Activated naive CD8-positive, alpha-beta T cell treated with anti-CD3 and anti-CD28 coated beads for 36 hours (primary cell): ENCODE measurements around the gene HTATSF1. TPM values are rescaled to one million over a fixed set of nuclear protein-coding genes. Genes with fewer than 3 reads are reported as not detected.

Source experiments
- DNase-seq: peaks from one replicate; pipeline ENCODE4 v3.0.0; 2021
- H3K27ac Mint-ChIP-seq: one replicate; pipeline ENCODE4 v1.8.0; 2022; ENCODE audit warnings: mild to moderate bottlenecking, moderate library complexity, mixed read lengths
- H3K27me3 Mint-ChIP-seq: one replicate; pipeline ENCODE4 v1.8.0; 2022; ENCODE audit warnings: mild to moderate bottlenecking, mixed read lengths
- H3K36me3 Mint-ChIP-seq: one replicate; pipeline ENCODE4 v1.8.0; 2021; ENCODE audit warnings: mild to moderate bottlenecking, mixed read lengths
- H3K4me1 Mint-ChIP-seq: one replicate; pipeline ENCODE4 v1.8.0; 2021; ENCODE audit warnings: mixed read lengths
- H3K4me3 Mint-ChIP-seq: one replicate; pipeline ENCODE4 v1.8.0; 2022; ENCODE audit warnings: mild to moderate bottlenecking, moderate library complexity, mixed read lengths
- H3K9me3 Mint-ChIP-seq: one replicate; pipeline ENCODE4 v1.8.0; 2022; ENCODE audit warnings: mixed read lengths
- total RNA-seq, 2 experiments: library from RNA; stranded (reverse); gene quantifications; one replicate each; pipeline ENCODE4 v1.2.3, GENCODE V29; 2021

Gene HTATSF1
- total RNA-seq, 2 experiments from 2014 or later: 38.8 to 40.4 TPM

- DNase-seq: no peak
- H3K36me3 Mint-ChIP-seq: no peaks in the 10 kb centered on the region
- peaks cover 4% of the 10 kb centered on the region for H3K27me3 Mint-ChIP-seq
- no peak overlapping the region for H3K4me3 Mint-ChIP-seq
- H3K4me1 Mint-ChIP-seq: no peaks in the 10 kb centered on the region
- H3K9me3 Mint-ChIP-seq: no peaks in the 10 kb centered on the region
- no peak overlapping the region for H3K27ac Mint-ChIP-seq
These were observed 17.0 kb upstream of the HTATSF1 start for GRCh38 chrX:136480383-136480782.

GRCh38 chrX:136487647-136488046 lies 9.7 kb upstream of the HTATSF1 start, which contains the start of gene BRS3:
Gene BRS3 (plus strand): TSS chrX:136487947. CDS start chrX:136488115, 168 bp downstream.
- Mint-ChIP-seq H3K27ac (no peak within 1 kb of the TSS), H3K36me3 (no peaks in the 10 kb centered on the region), H3K4me3 (no peak within 1 kb of the TSS), H3K9me3 (no peaks in the 10 kb centered on the region), H3K27me3 (peaks cover 33% of the 10 kb centered on the region), H3K4me1 (no peaks in the 10 kb centered on the region)
- DNase-seq: no peak

GRCh38 chrX:136488706-136489105 lies 8.7 kb upstream of the HTATSF1 start:
- no peaks in the 10 kb centered on the region for H3K36me3 Mint-ChIP-seq
- H3K4me1 Mint-ChIP-seq: no peaks in the 10 kb centered on the region
- no peaks in the 10 kb centered on the region for H3K9me3 Mint-ChIP-seq
- H3K4me3 Mint-ChIP-seq: no peak overlapping the region
- no peak for DNase-seq
- peaks cover 30% of the 10 kb centered on the region for H3K27me3 Mint-ChIP-seq
- no peak overlapping the region for H3K27ac Mint-ChIP-seq

- Mint-ChIP-seq H3K36me3 (no peaks in the 10 kb centered on the region), H3K4me3 (no peak overlapping the region), H3K27me3 (peaks cover 25% of the 10 kb centered on the region), H3K4me1 (no peaks in the 10 kb centered on the region), H3K9me3 (no peaks in the 10 kb centered on the region), H3K27ac (no peak overlapping the region)
- no peak for DNase-seq
These were observed 5.6 kb upstream of the HTATSF1 start for GRCh38 chrX:136491832-136492231.

DNA sequence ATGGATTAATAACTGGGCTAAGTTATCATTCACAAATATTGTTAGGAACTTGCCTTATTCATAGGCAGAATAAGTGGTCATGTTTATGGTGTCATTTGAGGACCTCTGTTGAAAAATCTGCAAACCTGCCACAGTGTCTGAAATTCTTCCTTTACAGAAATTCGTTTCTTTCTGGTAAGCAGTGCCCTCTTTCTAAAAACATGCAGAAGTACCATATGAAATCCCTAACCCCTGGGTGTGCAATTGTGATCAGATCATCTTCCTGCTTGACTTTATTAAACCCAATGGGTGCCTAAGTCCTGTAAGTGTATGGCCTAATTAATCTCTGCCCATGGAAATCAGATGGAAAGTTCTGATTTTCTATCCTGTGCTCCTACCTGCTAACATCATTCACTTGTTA lies 4.4 kb upstream of the HTATSF1 start:
- Mint-ChIP-seq H3K9me3 (no peaks in the 10 kb centered on the region), H3K27ac (no peak overlapping the region), H3K4me3 (no peak overlapping the region)

GRCh38 chrX:136495043-136495442 lies 2.3 kb upstream of the HTATSF1 start:
- no peak overlapping the region for H3K4me3 Mint-ChIP-seq
- H3K27ac Mint-ChIP-seq: no peak overlapping the region
- no peaks in the 10 kb centered on the region for H3K36me3 Mint-ChIP-seq
- peaks cover 13% of the 10 kb centered on the region for H3K27me3 Mint-ChIP-seq
- no peak for DNase-seq
- H3K4me1 Mint-ChIP-seq: peaks cover 6% of the 10 kb centered on the region
- H3K9me3 Mint-ChIP-seq: no peaks in the 10 kb centered on the region

More for the DNA sequence above, 4.4 kb upstream of the HTATSF1 start:
- Mint-ChIP-seq H3K27me3 (peaks cover 25% of the 10 kb centered on the region), H3K36me3 (no peaks in the 10 kb centered on the region), H3K4me1 (no peaks in the 10 kb centered on the region)
- no peak for DNase-seq

DNA sequence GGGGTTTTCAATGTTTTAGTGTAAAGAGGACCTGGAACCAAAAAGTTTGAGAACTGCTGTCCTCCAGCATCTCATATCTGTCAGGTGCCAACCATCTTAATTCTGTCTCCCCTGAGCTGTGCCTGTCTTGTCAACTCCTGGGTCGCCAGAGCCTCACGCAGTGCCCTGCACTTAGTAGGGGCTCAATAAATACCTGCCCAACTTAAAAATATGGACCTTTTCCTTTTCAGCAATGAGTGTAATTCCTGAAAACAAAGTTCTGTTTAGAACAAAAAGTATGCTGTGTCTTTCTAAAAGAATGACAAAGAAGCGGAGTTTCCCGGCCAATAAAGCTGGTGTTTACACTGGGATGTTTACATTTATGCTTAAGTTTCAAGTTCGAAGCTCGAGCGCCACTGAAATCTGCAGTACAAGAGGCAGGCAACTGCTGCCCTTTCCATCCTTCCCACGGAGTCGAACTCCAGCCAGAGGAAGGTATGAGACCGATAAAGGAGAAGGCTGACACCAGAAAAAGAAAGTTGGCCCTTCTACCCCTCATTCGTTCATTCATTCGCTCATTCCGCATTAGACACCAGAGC lies 1.1 kb upstream of the HTATSF1 start:
- H3K9me3 Mint-ChIP-seq: no peaks in the 10 kb centered on the region
- no peaks in the 10 kb centered on the region for H3K36me3 Mint-ChIP-seq
- peak overlapping the region; percentile 83 for H3K4me3 Mint-ChIP-seq
- H3K27me3 Mint-ChIP-seq: peaks cover 5% of the 10 kb centered on the region
- no peak for DNase-seq
- peaks cover 6% of the 10 kb centered on the region for H3K4me1 Mint-ChIP-seq
- peak overlapping the region; percentile 93 for H3K27ac Mint-ChIP-seq

GRCh38 chrX:136496764-136497555 lies 432 bp upstream of the HTATSF1 start:
- Mint-ChIP-seq H3K4me3 (peak overlapping the region; percentile 91), H3K27me3 (peaks cover 5% of the 10 kb centered on the region), H3K9me3 (no peaks in the 10 kb centered on the region), H3K27ac (peak overlapping the region; percentile 93), H3K4me1 (peaks cover 8% of the 10 kb centered on the region), H3K36me3 (no peaks in the 10 kb centered on the region)
- DNase-seq: peak; percentile 88

GRCh38 chrX:136519069-136519468 lies 21.7 kb downstream of the HTATSF1 start:
- no peaks in the 10 kb centered on the region for H3K27me3 Mint-ChIP-seq
- no peak overlapping the region for H3K27ac Mint-ChIP-seq
- peaks cover 6% of the 10 kb centered on the region for H3K4me1 Mint-ChIP-seq
- H3K4me3 Mint-ChIP-seq: no peak overlapping the region
- DNase-seq: no peak
- no peaks in the 10 kb centered on the region for H3K36me3 Mint-ChIP-seq
- no peaks in the 10 kb centered on the region for H3K9me3 Mint-ChIP-seq

DNA sequence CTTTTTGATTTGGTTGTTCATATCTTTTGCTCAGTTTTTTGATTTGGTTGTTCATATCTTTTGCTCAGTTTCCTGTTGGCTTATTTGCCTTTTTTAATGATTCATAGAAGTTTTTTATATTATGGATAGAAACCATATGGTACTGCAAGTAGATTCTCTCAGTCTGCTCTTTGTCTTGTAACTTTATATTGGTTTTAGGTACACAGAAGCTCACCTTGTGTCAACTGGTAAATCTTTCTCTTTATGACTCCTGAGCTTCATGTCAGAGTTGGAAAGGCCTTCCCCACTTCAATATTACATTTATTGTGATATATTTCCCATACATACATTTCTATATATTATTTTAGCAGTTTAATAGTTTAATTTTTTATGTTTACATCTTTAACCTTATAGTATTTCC lies 26.4 kb downstream of the HTATSF1 start:
- DNase-seq: no peak
- H3K4me1 Mint-ChIP-seq: peaks cover 6% of the 10 kb centered on the region
- no peaks in the 10 kb centered on the region for H3K36me3 Mint-ChIP-seq
- no peak overlapping the region for H3K4me3 Mint-ChIP-seq
- H3K27ac Mint-ChIP-seq: peak overlapping the region; percentile 40
- no peaks in the 10 kb centered on the region for H3K27me3 Mint-ChIP-seq
- H3K9me3 Mint-ChIP-seq: no peaks in the 10 kb centered on the region

GRCh38 chrX:136525738-136526606 lies 28.6 kb downstream of the HTATSF1 start:
- H3K4me1 Mint-ChIP-seq: peaks cover 6% of the 10 kb centered on the region

GRCh38 chrX:136528645-136529315 lies 31.4 kb downstream of the HTATSF1 start:
- Mint-ChIP-seq H3K27ac (no peak overlapping the region), H3K27me3 (no peaks in the 10 kb centered on the region), H3K4me1 (no peaks in the 10 kb centered on the region), H3K36me3 (no peaks in the 10 kb centered on the region), H3K9me3 (no peaks in the 10 kb centered on the region), H3K4me3 (no peak overlapping the region)
- DNase-seq: no peak

More at GRCh38 chrX:136525738-136526606, 28.6 kb downstream of the HTATSF1 start:
- no peaks in the 10 kb centered on the region for H3K27me3 Mint-ChIP-seq
- no peak overlapping the region for H3K27ac Mint-ChIP-seq
- H3K9me3 Mint-ChIP-seq: no peaks in the 10 kb centered on the region
- H3K36me3 Mint-ChIP-seq: no peaks in the 10 kb centered on the region
- no peak for DNase-seq
- H3K4me3 Mint-ChIP-seq: no peak overlapping the region

DNA sequence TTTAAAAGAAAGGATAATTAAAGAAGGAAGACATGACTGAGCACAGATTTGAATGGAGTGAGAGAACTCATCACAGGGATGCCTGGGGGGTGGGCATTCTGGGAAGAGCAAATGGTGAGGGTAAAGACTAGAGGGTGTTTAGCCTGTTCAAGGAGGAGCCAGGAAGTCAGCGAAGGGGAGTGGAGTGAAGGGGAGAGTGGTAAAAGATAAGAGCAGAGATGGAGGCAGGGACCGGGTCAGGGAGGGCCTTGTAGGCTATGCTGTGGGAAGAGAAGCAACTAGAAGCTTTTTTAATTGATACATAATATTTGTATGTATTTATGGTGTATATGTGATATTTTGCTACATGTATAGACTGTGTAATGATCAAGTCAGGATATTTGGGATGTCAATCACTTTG lies 32.4 kb downstream of the HTATSF1 start:
- no peak overlapping the region for H3K4me3 Mint-ChIP-seq
- DNase-seq: no peak
- H3K4me1 Mint-ChIP-seq: no peaks in the 10 kb centered on the region
- H3K9me3 Mint-ChIP-seq: no peaks in the 10 kb centered on the region
- no peak overlapping the region for H3K27ac Mint-ChIP-seq
- no peaks in the 10 kb centered on the region for H3K36me3 Mint-ChIP-seq
- no peaks in the 10 kb centered on the region for H3K27me3 Mint-ChIP-seq

- H3K27me3 Mint-ChIP-seq: no peaks in the 10 kb centered on the region
- no peaks in the 10 kb centered on the region for H3K4me1 Mint-ChIP-seq
- DNase-seq: no peak
- H3K27ac Mint-ChIP-seq: no peak within 1 kb of the TSS
- H3K9me3 Mint-ChIP-seq: no peaks in the 10 kb centered on the region
- H3K36me3 Mint-ChIP-seq: no peaks in the 10 kb centered on the region
- H3K4me3 Mint-ChIP-seq: no peak within 1 kb of the TSS
These were observed 34.6 kb downstream of the HTATSF1 start, which contains the start of gene VGLL1 for GRCh38 chrX:136531951-136532350. Gene VGLL1 (plus strand): TSS chrX:136532215. CDS start chrX:136536021, 3,806 bp downstream.
